HG03575 (cell line): ENCODE results near the gene TUBGCP2.

ENCODE experiments used
- ATAC-seq: cut with Tn5 transposase; IDR thresholded peaks from one replicate; pipeline ENCODE4 v1.9.1; 2021; ENCODE audit not compliant: unreplicated experiment, insufficient number of reproducible peaks, low FRiP score; ENCODE audit errors: extremely low read depth

The TUBGCP2 gene

GRCh38 chr10:133343558-133343957 is 34.9 kb upstream of the TUBGCP2 start:
- no peak for ATAC-seq

GRCh38 chr10:133342942-133343341 is 34.3 kb upstream of the TUBGCP2 start:
- ATAC-seq: no peak

- ATAC-seq: no peak
Observed at GRCh38 chr10:133341983-133342382, 33.3 kb upstream of the TUBGCP2 start.

- no peak for ATAC-seq
Observed at GRCh38 chr10:133339708-133340380, 31.2 kb upstream of the TUBGCP2 start.

- ATAC-seq: no peak
Observed at GRCh38 chr10:133338080-133339071, 29.7 kb upstream of the TUBGCP2 start.

- no peak for ATAC-seq
Observed at GRCh38 chr10:133337370-133337725, 28.7 kb upstream of the TUBGCP2 start.

GRCh38 chr10:133336577-133337369 is 28.1 kb upstream of the TUBGCP2 start, which contains the start of gene CALY:
Gene CALY (minus strand): TSS chr10:133336896. CDS start chr10:133328989, 7,907 bp downstream.
- no peak for ATAC-seq

- ATAC-seq: no peak
Observed at GRCh38 chr10:133336118-133336576, 27.5 kb upstream of the TUBGCP2 start.

GRCh38 chr10:133335246-133336117 is 26.8 kb upstream of the TUBGCP2 start:
- ATAC-seq: no peak

GRCh38 chr10:133334503-133335245 is 26.0 kb upstream of the TUBGCP2 start:
- no peak for ATAC-seq

GRCh38 chr10:133332936-133333699 is 24.4 kb upstream of the TUBGCP2 start:
- no peak for ATAC-seq

GRCh38 chr10:133329491-133330202 is 21.0 kb upstream of the TUBGCP2 start:
- ATAC-seq: no peak

- no peak for ATAC-seq
Observed at GRCh38 chr10:133328358-133329343, 20.0 kb upstream of the TUBGCP2 start.

- no peak for ATAC-seq
Observed at GRCh38 chr10:133327651-133328357, 19.1 kb upstream of the TUBGCP2 start.
